NT2/D1 (cell line): ENCODE data around the gene BEND7.

Experiments used
- YY1 ChIP-seq: IDR thresholded peaks from 2 replicates; pipeline ENCODE4 v1.6.1; 2011; ENCODE audit not compliant: insufficient read length, insufficient read depth
- ZNF274 ChIP-seq: IDR thresholded peaks from 2 replicates; pipeline ENCODE4 v1.6.1; 2011; ENCODE audit warnings: mild to moderate bottlenecking, low read depth, low read length

GRCh38 chr10:13542533-13542932 is 13.7 kb upstream of the BEND7 start:
- no peak for TF ChIP-seq ZNF274
- no peak for TF ChIP-seq YY1
